ENCODE results near the gene OR5K4. TPM values are rescaled to one million over a fixed set of nuclear protein-coding genes. Genes with fewer than 3 reads are reported as not detected.

Gene OR5K4
- total and polyA plus RNA-seq, 2 donors (not counting 3 experiments of a cell fraction or from before 2014, with no cell fraction given), result not detected

GRCh38 chr3:98404010-98404409 is 50.4 kb downstream of the OR5K4 start:
- no peaks in the 10 kb centered on the region for H3K79me2 ChIP-seq (ENCODE audit: control insufficient read depth, insufficient read depth, low read length)
- intact Hi-C loops (cut with micrococcal nuclease), result no loop called here
- TF ChIP-seq POLR2A (IDR thresholded peaks at IDR 0.05; ENCODE audit: low read depth, low read length) (no peak), CTCF (IDR thresholded peaks at IDR 0.05; ENCODE audit: extremely low read depth in 1 of 2, insufficient read depth in 1 of 2, low read depth in 1 of 2, low read length in 2 of 2) (no peak), FOS (IDR thresholded peaks at IDR 0.05; ENCODE audit: borderline replicate concordance, insufficient read depth, low read length) (no peak)
- dilution Hi-C loops (cut with MboI; ENCODE audit: extremely low pct_ligation_motif_present, low sequenced_read_pairs), result no loop called here
- H3K36me3 ChIP-seq (ENCODE audit: control insufficient read depth in 2 of 2, extremely low read depth in 1 of 2, insufficient read depth in 2 of 2, low read length in 2 of 2), result no peaks in the 10 kb centered on the region
- no peaks in the 10 kb centered on the region for H3K4me1 ChIP-seq (ENCODE audit: control insufficient read depth, extremely low read depth, insufficient read depth, low read length)
- H3K27ac ChIP-seq (ENCODE audit: insufficient read depth, low read depth, low read length), result no peak overlapping the region
- CTCF ChIA-PET, result no interaction called here
- FAIRE-seq, result no peak
- POLR2A ChIA-PET, result no interaction called here
- no peaks in the 10 kb centered on the region for H4K20me1 ChIP-seq (replicated peaks; ENCODE audit: control insufficient read depth, extremely low read depth, insufficient read depth, low read length)
- no peak overlapping the region for H3K4me3 ChIP-seq (replicated peaks in 1 of 3; ENCODE audit: insufficient read depth in 1 of 3, low read depth in 1 of 3, low read length in 3 of 3)
- no peaks in the 10 kb centered on the region for H3K27me3 ChIP-seq (ENCODE audit: control insufficient read depth in 2 of 2, insufficient read depth in 2 of 2, low read length in 2 of 2)
- no peak for DNase-seq (ENCODE audit: low read depth, low spot score)
- no peak overlapping the region for H3K9ac ChIP-seq (replicated peaks; ENCODE audit: extremely low read depth, insufficient read depth, low read length)
- H2AFZ ChIP-seq (ENCODE audit: low read depth, low read length), result no peak overlapping the region
- no peaks in the 10 kb centered on the region for H3K9me3 ChIP-seq (replicated peaks; ENCODE audit: control insufficient read depth, insufficient read depth, low read length)
- no TSS peak for BruUV-seq (replicated peaks)
- no peaks in the 10 kb centered on the region for H3K9me1 ChIP-seq (replicated peaks; ENCODE audit: control insufficient read depth, extremely low read depth, insufficient read depth, low read length)
- no peak overlapping the region for H3K4me2 ChIP-seq (ENCODE audit: insufficient read depth, low read length)

Other genes starting within 250 kb of the OR5K4 start
- not detected in 2 replicates for gene OR5H1, start 223.1 kb upstream of the OR5K4 start, total RNA-seq
- gene OR5H1, start 223.1 kb upstream of the OR5K4 start, polyA plus RNA-seq, result not detected in 2 replicates
- 0.05 TPM in 1 of 2 replicates, not detected in the other for gene OR5H14, start 206.4 kb upstream of the OR5K4 start, total RNA-seq
- not detected in 2 replicates for gene OR5H14, start 206.4 kb upstream of the OR5K4 start, polyA plus RNA-seq
- gene OR5H15, start 187.2 kb upstream of the OR5K4 start, total RNA-seq, result not detected in 2 replicates
- not detected in 2 replicates for gene OR5H15, start 187.2 kb upstream of the OR5K4 start, polyA plus RNA-seq
- not detected in 2 replicates for gene OR5H6, start 89.6 kb upstream of the OR5K4 start, total RNA-seq
- gene OR5H6, start 89.6 kb upstream of the OR5K4 start, polyA plus RNA-seq, result not detected in 2 replicates
- gene OR5H2, start 71.3 kb upstream of the OR5K4 start, total RNA-seq, result not detected in 2 replicates
- not detected in 2 replicates for gene OR5H2, start 71.3 kb upstream of the OR5K4 start, polyA plus RNA-seq
- not detected in 2 replicates for gene OR5K3, start 36.8 kb downstream of the OR5K4 start, total RNA-seq
- gene OR5K3, start 36.8 kb downstream of the OR5K4 start, polyA plus RNA-seq, result not detected in 2 replicates
- not detected in 2 replicates for gene OR5K1, start 109.3 kb downstream of the OR5K4 start, total RNA-seq
- not detected in 2 replicates for gene OR5K1, start 109.3 kb downstream of the OR5K4 start, polyA plus RNA-seq
- gene OR5K2, start 143.8 kb downstream of the OR5K4 start, total RNA-seq, result not detected in 2 replicates
- gene OR5K2, start 143.8 kb downstream of the OR5K4 start, polyA plus RNA-seq, result not detected in 2 replicates
- gene CLDND1, start 169.0 kb downstream of the OR5K4 start, total RNA-seq, result 93.1 and 101 TPM in 2 replicates
- gene CLDND1, start 169.0 kb downstream of the OR5K4 start, polyA plus RNA-seq, result 200 and 214 TPM in 2 replicates
- not detected in 2 replicates for gene GPR15, start 178.1 kb downstream of the OR5K4 start, total RNA-seq
- not detected in 2 replicates for gene GPR15, start 178.1 kb downstream of the OR5K4 start, polyA plus RNA-seq
- 19.9 and 24.5 TPM in 2 replicates for gene CPOX, start 239.8 kb downstream of the OR5K4 start, total RNA-seq
- gene CPOX, start 239.8 kb downstream of the OR5K4 start, polyA plus RNA-seq, result 11.3 and 12.3 TPM in 2 replicates

Measured in endothelial cell of umbilical vein (primary cell).